ENCODE results near the gene CACNA2D1.

The CACNA2D1 gene

GRCh38 chr7:81983406-81983805 lies 460.2 kb downstream of the CACNA2D1 start:
- H3K79me1 ChIP-seq (replicated peaks; ENCODE audit: low read length, poor library complexity, severe bottlenecking), result no peaks in the 10 kb centered on the region
- H4K8ac ChIP-seq (ENCODE audit: low read length), result no peak overlapping the region
- no peak overlapping the region for H2BK15ac ChIP-seq (ENCODE audit: low read depth, poor library complexity, severe bottlenecking)
- no peak overlapping the region for H2AK5ac ChIP-seq (ENCODE audit: low read length, severe bottlenecking)
- H3K4me1 ChIP-seq (ENCODE audit: control insufficient read depth, insufficient read depth, low read depth, low read length), result no peaks in the 10 kb centered on the region
- no peak for DNase-seq
- no peak overlapping the region for H3K4me3 ChIP-seq (ENCODE audit: insufficient read depth in 1 of 2, low read depth in 1 of 2, low read length in 2 of 2)
- no peaks in the 10 kb centered on the region for H3K27me3 ChIP-seq (ENCODE audit: control insufficient read depth in 1 of 2, insufficient read depth in 1 of 2, low read length in 2 of 2)
- no peak overlapping the region for H3K9ac ChIP-seq (ENCODE audit: low read length)
- H2BK5ac ChIP-seq (ENCODE audit: low read depth, low read length, poor library complexity, severe bottlenecking), result no peak overlapping the region
- peaks cover 0 to 36% of the 10 kb centered on the region in 2 experiments for H3K36me3 ChIP-seq (ENCODE audit: control insufficient read depth in 1 of 2, insufficient read depth in 2 of 2, low read depth in 1 of 2, low read length in 2 of 2)
- H3K14ac ChIP-seq (ENCODE audit: low read length in 2 of 2), result no peak overlapping the region
- H4K91ac ChIP-seq (ENCODE audit: low read length), result no peak overlapping the region
- WGBS, result no CpG with 5 or more reads among the region's 3 CpGs
- H3K23ac ChIP-seq (ENCODE audit: low read length in 2 of 2), result no peak overlapping the region
- H2AFZ ChIP-seq (ENCODE audit: low read depth, low read length), result no peak overlapping the region
- no peak overlapping the region for H2BK120ac ChIP-seq (ENCODE audit: low read depth, low read length)
- H3K9me3 ChIP-seq (ENCODE audit: control insufficient read depth, low read length), result no peaks in the 10 kb centered on the region
- H3K27ac ChIP-seq (ENCODE audit: low read length, poor library complexity, severe bottlenecking), result no peak overlapping the region
- no peak overlapping the region for H3K4me2 ChIP-seq (ENCODE audit: low read length, poor library complexity, severe bottlenecking)
- no peak overlapping the region for H2BK12ac ChIP-seq (ENCODE audit: low read length in 2 of 2)
- H3K4ac ChIP-seq (ENCODE audit: low read depth in 1 of 2, low read length in 2 of 2), result no peak overlapping the region
- no peak overlapping the region for H3K18ac ChIP-seq (ENCODE audit: low read depth in 1 of 2, low read length in 2 of 2)

GRCh38 chr7:81973117-81973516 lies 470.5 kb downstream of the CACNA2D1 start:
- H4K8ac ChIP-seq (ENCODE audit: low read length), result no peak overlapping the region
- H2BK5ac ChIP-seq (ENCODE audit: low read depth, low read length, poor library complexity, severe bottlenecking), result no peak overlapping the region
- H2BK120ac ChIP-seq (ENCODE audit: low read depth, low read length), result no peak overlapping the region
- peaks cover 0 to 10% of the 10 kb centered on the region in 2 experiments for H3K36me3 ChIP-seq (ENCODE audit: control insufficient read depth in 1 of 2, insufficient read depth in 2 of 2, low read depth in 1 of 2, low read length in 2 of 2)
- 93% methylated on average over 2 of the region's 2 CpGs for WGBS
- no peaks in the 10 kb centered on the region for H3K9me3 ChIP-seq (ENCODE audit: control insufficient read depth, low read length)
- H3K18ac ChIP-seq (ENCODE audit: low read depth in 1 of 2, low read length in 2 of 2), result no peak overlapping the region
- no peak overlapping the region for H2BK12ac ChIP-seq (ENCODE audit: low read length in 2 of 2)
- no peak overlapping the region for H3K23ac ChIP-seq (ENCODE audit: low read length in 2 of 2)
- H4K91ac ChIP-seq (ENCODE audit: low read length), result no peak overlapping the region
- no peaks in the 10 kb centered on the region for H3K79me1 ChIP-seq (replicated peaks; ENCODE audit: low read length, poor library complexity, severe bottlenecking)
- DNase-seq, result no peak
- H3K4me3 ChIP-seq (ENCODE audit: insufficient read depth in 1 of 2, low read depth in 1 of 2, low read length in 2 of 2), result no peak overlapping the region
- no peak overlapping the region for H3K4ac ChIP-seq (ENCODE audit: low read depth in 1 of 2, low read length in 2 of 2)
- H3K4me1 ChIP-seq (ENCODE audit: control insufficient read depth, insufficient read depth, low read depth, low read length), result no peaks in the 10 kb centered on the region
- no peak overlapping the region for H2BK15ac ChIP-seq (ENCODE audit: low read depth, poor library complexity, severe bottlenecking)
- H2AK5ac ChIP-seq (ENCODE audit: low read length, severe bottlenecking), result no peak overlapping the region
- H3K27me3 ChIP-seq (ENCODE audit: control insufficient read depth in 1 of 2, insufficient read depth in 1 of 2, low read length in 2 of 2), result no peaks in the 10 kb centered on the region
- H3K27ac ChIP-seq (ENCODE audit: low read length, poor library complexity, severe bottlenecking), result no peak overlapping the region
- no peak overlapping the region for H3K4me2 ChIP-seq (ENCODE audit: low read length, poor library complexity, severe bottlenecking)
- H3K14ac ChIP-seq (ENCODE audit: low read length in 2 of 2), result no peak overlapping the region
- H3K9ac ChIP-seq (ENCODE audit: low read length), result no peak overlapping the region
- no peak overlapping the region for H2AFZ ChIP-seq (ENCODE audit: low read depth, low read length)

GRCh38 chr7:81960026-81960425 lies 483.6 kb downstream of the CACNA2D1 start:
- Histone ChIP-seq H2AK5ac (ENCODE audit: low read length, severe bottlenecking) (no peak overlapping the region), H2BK12ac (ENCODE audit: low read length in 2 of 2) (no peak overlapping the region), H3K27me3 (ENCODE audit: control insufficient read depth in 1 of 2, insufficient read depth in 1 of 2, low read length in 2 of 2) (no peaks in the 10 kb centered on the region), H2BK120ac (ENCODE audit: low read depth, low read length) (no peak overlapping the region), H2AFZ (ENCODE audit: low read depth, low read length) (no peak overlapping the region), H3K79me1 (replicated peaks; ENCODE audit: low read length, poor library complexity, severe bottlenecking) (no peaks in the 10 kb centered on the region), H3K14ac (ENCODE audit: low read length in 2 of 2) (no peak overlapping the region), H3K4me3 (ENCODE audit: insufficient read depth in 1 of 2, low read depth in 1 of 2, low read length in 2 of 2) (no peak overlapping the region), H3K4me1 (ENCODE audit: control insufficient read depth, insufficient read depth, low read depth, low read length) (no peaks in the 10 kb centered on the region), H3K27ac (ENCODE audit: low read length, poor library complexity, severe bottlenecking) (no peak overlapping the region), H3K4ac (ENCODE audit: low read depth in 1 of 2, low read length in 2 of 2) (no peak overlapping the region), H2BK5ac (ENCODE audit: low read depth, low read length, poor library complexity, severe bottlenecking) (no peak overlapping the region), H4K91ac (ENCODE audit: low read length) (no peak overlapping the region), H4K8ac (ENCODE audit: low read length) (no peak overlapping the region), H3K18ac (ENCODE audit: low read depth in 1 of 2, low read length in 2 of 2) (no peak overlapping the region), H3K9me3 (ENCODE audit: control insufficient read depth, low read length) (no peaks in the 10 kb centered on the region), H3K36me3 (ENCODE audit: control insufficient read depth in 1 of 2, insufficient read depth in 2 of 2, low read depth in 1 of 2, low read length in 2 of 2) (peaks cover 0 to 10% of the 10 kb centered on the region in 2 experiments), H3K4me2 (ENCODE audit: low read length, poor library complexity, severe bottlenecking) (no peak overlapping the region), H2BK15ac (ENCODE audit: low read depth, poor library complexity, severe bottlenecking) (no peak overlapping the region), H3K9ac (ENCODE audit: low read length) (no peak overlapping the region), H3K23ac (ENCODE audit: low read length in 2 of 2) (no peak overlapping the region)
- 100% methylated on average over 2 of the region's 2 CpGs for WGBS
- DNase-seq, result no peak

- Histone ChIP-seq H2AFZ (ENCODE audit: low read depth, low read length) (no peak overlapping the region), H3K18ac (ENCODE audit: low read depth in 1 of 2, low read length in 2 of 2) (no peak overlapping the region), H2BK5ac (ENCODE audit: low read depth, low read length, poor library complexity, severe bottlenecking) (no peak overlapping the region), H4K91ac (ENCODE audit: low read length) (no peak overlapping the region), H2AK5ac (ENCODE audit: low read length, severe bottlenecking) (no peak overlapping the region), H3K79me1 (replicated peaks; ENCODE audit: low read length, poor library complexity, severe bottlenecking) (no peaks in the 10 kb centered on the region), H3K27me3 (ENCODE audit: control insufficient read depth in 1 of 2, insufficient read depth in 1 of 2, low read length in 2 of 2) (no peaks in the 10 kb centered on the region), H3K23ac (ENCODE audit: low read length in 2 of 2) (no peak overlapping the region), H2BK120ac (ENCODE audit: low read depth, low read length) (no peak overlapping the region), H2BK12ac (ENCODE audit: low read length in 2 of 2) (no peak overlapping the region), H3K4me2 (ENCODE audit: low read length, poor library complexity, severe bottlenecking) (no peak overlapping the region), H4K8ac (ENCODE audit: low read length) (no peak overlapping the region), H3K36me3 (ENCODE audit: control insufficient read depth in 1 of 2, insufficient read depth in 2 of 2, low read depth in 1 of 2, low read length in 2 of 2) (peaks cover 0 to 5% of the 10 kb centered on the region in 2 experiments), H3K14ac (ENCODE audit: low read length in 2 of 2) (no peak overlapping the region), H3K27ac (ENCODE audit: low read length, poor library complexity, severe bottlenecking) (no peak overlapping the region), H3K4me1 (ENCODE audit: control insufficient read depth, insufficient read depth, low read depth, low read length) (no peaks in the 10 kb centered on the region), H2BK15ac (ENCODE audit: low read depth, poor library complexity, severe bottlenecking) (no peak overlapping the region), H3K9me3 (ENCODE audit: control insufficient read depth, low read length) (no peaks in the 10 kb centered on the region), H3K9ac (ENCODE audit: low read length) (no peak overlapping the region), H3K4me3 (ENCODE audit: insufficient read depth in 1 of 2, low read depth in 1 of 2, low read length in 2 of 2) (no peak overlapping the region), H3K4ac (ENCODE audit: low read depth in 1 of 2, low read length in 2 of 2) (no peak overlapping the region)
- DNase-seq, result peak; percentile 30
- WGBS, result 61% methylated on average over 4 of the region's 4 CpGs
Observed at GRCh38 chr7:81957517-81957916, 486.1 kb downstream of the CACNA2D1 start.
